ENCODE data around the gene MAGI1.

- no peak for TF ChIP-seq TAF1 (IDR thresholded peaks at IDR 0.05; ENCODE audit: borderline replicate concordance, low read depth, low read length)
- TF ChIP-seq POLR2AphosphoS5 (IDR thresholded peaks at IDR 0.05; ENCODE audit: low read depth, low read length), result no peak
These were observed 259.8 kb downstream of the MAGI1 start for GRCh38 chr3:65778968-65779367.

All from GM12892 (cell line).